HUES6 (cell line): ENCODE data around the gene NPBWR2.

ENCODE experiments used
- H3K27ac ChIP-seq: 2 replicates; pipeline ENCODE4 v1.7.0; 2013; ENCODE audit warnings: low read depth, mild to moderate bottlenecking, low read length, inconsistent platforms
- H3K27me3 ChIP-seq: 2 replicates; pipeline ENCODE4 v1.6.1; 2013; ENCODE audit warnings: low read length; ENCODE audit not compliant: control insufficient read depth, insufficient read depth
- H3K36me3 ChIP-seq: 2 replicates; pipeline ENCODE4 v1.6.1; 2013; ENCODE audit warnings: low read length; ENCODE audit not compliant: control insufficient read depth, insufficient read depth
- H3K4me1 ChIP-seq: 2 replicates; pipeline ENCODE4 v1.6.1; 2013; ENCODE audit warnings: low read length; ENCODE audit not compliant: control insufficient read depth, insufficient read depth
- H3K4me3 ChIP-seq: 2 replicates; pipeline ENCODE4 v1.5.1; 2013; ENCODE audit warnings: low read depth, low read length
- H3K9ac ChIP-seq: one replicate; pipeline ENCODE4 v1.6.1; 2013; ENCODE audit warnings: mild to moderate bottlenecking, low read length
- H3K9me3 ChIP-seq: 2 replicates; pipeline ENCODE4 v1.6.1; 2013; ENCODE audit warnings: low read depth, low read length; ENCODE audit not compliant: control insufficient read depth, insufficient read depth

NPBWR2 gene

DNA sequence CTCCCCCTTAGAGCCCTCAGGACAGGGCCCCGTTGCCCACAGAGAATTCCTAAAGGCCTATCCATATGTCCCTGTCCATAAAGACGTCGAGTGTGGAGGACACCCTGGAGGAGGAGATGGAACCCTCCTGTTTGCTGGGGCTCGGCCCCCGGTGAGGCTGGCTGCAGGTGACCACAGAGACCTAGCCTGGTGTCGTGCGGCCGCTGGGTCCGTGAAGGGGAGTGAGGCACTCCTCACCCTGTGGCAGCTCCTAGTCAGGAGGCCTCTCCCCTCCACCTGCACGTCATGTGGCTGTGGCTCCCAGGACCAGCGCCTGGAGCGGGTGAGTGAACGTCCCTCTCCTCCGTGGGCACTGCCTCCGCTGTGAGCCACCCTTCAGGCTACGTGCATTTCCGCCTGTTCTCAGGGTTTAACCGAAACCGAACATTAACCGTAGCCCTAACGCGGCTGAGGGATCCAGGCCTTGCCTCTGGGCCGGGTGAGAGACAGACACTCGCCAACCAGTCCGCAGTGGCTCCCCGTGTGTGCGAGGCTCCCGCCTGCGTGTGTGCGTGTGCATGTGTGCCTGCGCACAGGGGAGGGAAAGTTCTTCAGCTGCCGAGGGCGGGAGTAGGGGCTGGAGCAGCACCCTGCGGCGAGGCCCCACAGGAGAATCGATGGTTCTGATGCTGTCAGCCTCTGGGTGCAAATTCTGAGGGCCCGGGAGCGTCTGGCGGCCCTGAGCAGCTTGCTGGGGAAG lies 50.3 kb downstream of the NPBWR2 start:
- Histone ChIP-seq H3K4me3 (peak overlapping the region; percentile 32; the same call in 1 of the 2 replicates), H3K27me3 (no peaks in the 10 kb centered on the region), H3K9ac (no peak overlapping the region), H3K36me3 (no peaks in the 10 kb centered on the region), H3K27ac (no peak overlapping the region), H3K9me3 (no peaks in the 10 kb centered on the region), H3K4me1 (peaks cover 37% of the 10 kb centered on the region)

DNA sequence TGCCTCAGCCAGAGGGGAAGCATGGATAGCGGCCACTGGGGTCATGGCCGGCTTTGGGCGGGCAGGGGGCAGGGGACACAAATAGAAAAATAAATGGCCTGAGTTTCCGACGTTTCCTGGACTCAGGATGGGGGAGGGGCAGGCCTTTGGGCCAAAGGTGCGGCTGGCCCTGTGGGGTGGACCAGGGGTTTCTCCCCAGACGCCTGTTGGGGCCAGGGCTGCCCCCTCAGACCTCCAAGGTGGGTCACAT lies 50.8 kb downstream of the NPBWR2 start:
- H3K4me1 ChIP-seq: peaks cover 35% of the 10 kb centered on the region
- H3K4me3 ChIP-seq: no peak overlapping the region
- no peaks in the 10 kb centered on the region for H3K9me3 ChIP-seq
- H3K36me3 ChIP-seq: no peaks in the 10 kb centered on the region
- H3K27me3 ChIP-seq: peaks cover 3% of the 10 kb centered on the region
- H3K9ac ChIP-seq: no peak overlapping the region
- H3K27ac ChIP-seq: no peak overlapping the region

DNA sequence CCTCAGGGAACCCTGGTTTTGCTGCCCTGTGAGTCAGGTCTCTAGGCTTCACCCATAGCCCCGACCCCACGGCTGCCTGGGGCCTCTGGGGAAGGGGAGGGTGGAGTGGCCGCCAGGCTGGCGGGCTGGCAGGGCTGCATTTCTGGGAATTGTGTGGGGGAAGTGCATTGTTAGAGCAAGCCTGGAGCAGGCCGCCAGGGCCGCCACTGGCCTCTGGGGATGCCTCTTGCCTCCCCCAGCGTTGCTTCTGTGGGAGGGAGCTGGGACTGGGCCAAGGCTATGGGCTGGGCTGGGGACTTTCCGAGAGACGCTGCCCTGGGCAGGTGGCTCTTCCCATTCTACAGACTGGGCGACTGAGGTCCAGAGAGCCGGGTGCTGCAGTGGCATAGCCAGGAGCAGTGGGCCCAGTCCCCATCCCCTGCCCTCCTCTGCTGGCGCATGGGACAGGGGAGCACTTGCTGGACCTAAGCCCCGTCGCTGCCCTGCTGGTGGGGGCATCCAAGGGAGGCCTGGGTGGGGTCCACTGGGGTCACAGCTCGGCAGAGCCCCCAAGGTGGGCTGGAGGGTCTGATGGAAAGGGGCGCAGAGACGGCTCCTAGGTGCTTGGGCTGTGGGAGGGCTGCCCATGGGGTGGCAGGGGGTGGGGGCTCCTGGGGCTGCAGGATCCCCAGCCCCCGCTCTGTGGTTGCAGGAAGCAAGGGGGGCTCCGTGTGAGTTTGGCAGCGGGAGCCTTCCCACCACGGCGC lies 51.3 kb downstream of the NPBWR2 start:
- H3K4me3 ChIP-seq: no peak overlapping the region
- H3K4me1 ChIP-seq: peaks cover 35% of the 10 kb centered on the region
- no peaks in the 10 kb centered on the region for H3K9me3 ChIP-seq
- no peak overlapping the region for H3K27ac ChIP-seq
- H3K36me3 ChIP-seq: no peaks in the 10 kb centered on the region
- H3K9ac ChIP-seq: no peak overlapping the region
- peaks cover 8% of the 10 kb centered on the region for H3K27me3 ChIP-seq

GRCh38 chr20:64055396-64055892 lies 51.9 kb downstream of the NPBWR2 start:
- Histone ChIP-seq H3K4me3 (no peak overlapping the region), H3K36me3 (no peaks in the 10 kb centered on the region), H3K4me1 (peaks cover 39% of the 10 kb centered on the region), H3K9ac (no peak overlapping the region), H3K27ac (no peak overlapping the region), H3K27me3 (peaks cover 14% of the 10 kb centered on the region), H3K9me3 (no peaks in the 10 kb centered on the region)

DNA sequence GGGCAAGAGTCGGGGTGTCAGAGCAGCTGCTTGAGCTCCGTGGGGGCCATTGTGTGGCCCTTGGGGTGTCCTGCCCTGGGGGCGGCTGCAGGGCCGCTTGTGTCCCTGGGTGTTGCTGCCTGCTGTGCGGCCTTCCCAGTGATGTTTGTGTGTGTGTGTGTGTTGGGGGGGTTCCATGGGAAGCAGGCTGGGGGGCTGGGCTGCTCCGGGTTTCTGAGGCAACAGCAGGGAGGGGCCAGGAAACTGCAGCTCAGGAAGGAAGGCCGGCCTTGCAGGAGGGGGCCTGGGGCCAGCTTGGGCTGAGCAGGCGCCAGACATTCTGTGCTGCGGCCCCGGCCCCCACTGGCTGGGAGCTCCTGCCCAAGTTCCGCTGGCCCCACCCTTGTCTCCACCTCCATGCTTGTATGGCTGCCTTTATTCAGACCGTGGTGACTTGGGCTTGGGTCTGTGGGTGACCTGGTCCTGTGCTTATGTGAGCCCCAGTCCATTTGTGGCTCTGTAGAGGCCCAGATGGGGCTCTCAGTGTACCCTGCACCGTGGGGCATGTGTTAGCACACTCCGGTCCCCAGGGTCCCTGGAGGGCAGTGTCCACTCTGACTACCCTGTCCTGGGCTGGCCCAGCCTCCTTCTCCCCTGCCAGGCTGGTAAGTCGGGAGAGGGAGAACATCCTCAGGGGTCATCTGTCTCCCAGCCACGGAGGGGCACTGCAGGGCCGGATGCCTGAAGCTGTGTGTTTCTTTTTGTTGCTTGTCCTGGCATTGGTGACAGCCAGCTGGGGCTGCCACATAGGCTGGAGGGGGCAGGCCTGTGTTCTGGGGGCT lies 53.3 kb downstream of the NPBWR2 start:
- 0 out of 2 replicates have a peak overlapping the region, but pooled peaks have one; percentile 1 for H3K4me3 ChIP-seq
- peak overlapping the region; percentile 30 for H3K9ac ChIP-seq
- H3K4me1 ChIP-seq: peaks cover 46% of the 10 kb centered on the region
- H3K27ac ChIP-seq: peak overlapping the region; percentile 41; the same call in 1 of the 2 replicates
- H3K9me3 ChIP-seq: no peaks in the 10 kb centered on the region
- H3K27me3 ChIP-seq: peaks cover 22% of the 10 kb centered on the region
- no peaks in the 10 kb centered on the region for H3K36me3 ChIP-seq
